ENCODE data around the gene CDHR4.

CDHR4 gene

DNA sequence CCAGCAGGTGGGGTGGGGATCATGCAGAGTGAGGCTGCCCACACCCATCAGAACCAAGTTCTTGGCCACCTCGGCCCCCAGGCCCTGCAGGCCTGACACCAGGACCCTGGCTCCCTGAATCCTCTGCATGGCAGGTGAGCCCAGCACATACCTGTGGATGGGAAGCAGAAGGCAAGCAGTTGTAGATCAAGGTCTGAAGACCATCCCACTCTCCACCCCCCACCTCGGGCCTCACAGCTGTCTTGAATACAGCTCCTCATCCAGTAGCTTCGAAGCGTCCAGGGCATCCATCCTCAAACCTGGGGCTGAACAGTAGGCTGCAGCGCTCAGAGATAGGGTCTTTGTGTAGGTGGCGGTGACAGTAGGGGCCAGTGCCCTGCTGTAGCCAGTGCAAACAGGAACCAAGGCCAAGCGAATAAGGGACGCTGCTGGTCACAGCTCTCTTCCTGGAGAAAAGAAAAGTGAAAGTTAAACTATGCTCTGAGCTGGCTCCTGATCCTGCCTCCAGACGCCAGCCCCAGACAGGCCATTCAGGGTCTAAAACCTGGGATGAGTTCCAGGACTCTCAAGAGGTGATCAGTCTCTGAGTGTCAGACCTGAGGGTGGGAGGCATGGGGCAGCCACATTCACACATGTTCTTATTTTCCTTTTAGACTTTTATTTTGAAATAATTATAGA is 14.0 kb upstream of the CDHR4 start, which contains the start of gene UBA7:
Gene UBA7 (minus strand): TSS at position 457 of the 678 bp plus-strand sequence. CDS start 166 bp downstream, at position 291.
- intact Hi-C loops (cut with DNase I; ENCODE audit: low total_unique reads): loop anchor here (10.0 kb wide), 2 partner anchors 109 to 111 kb away; partner anchors contain the start of gene MON1A
- no peaks in the 10 kb centered on the region for H3K9me3 ChIP-seq
- peak within 1 kb of the TSS; percentile 47 to 61 for H3K4me3 ChIP-seq
- peaks cover 0 to 31% (median 20%) of the 10 kb centered on the region in 4 donors for H3K4me1 ChIP-seq
- peak; percentile 48 to 75 for DNase-seq
- TF ChIP-seq CTCF (IDR thresholded peaks at IDR 0.05): no peak
- peaks cover 8 to 40% (median 29%) of the 10 kb centered on the region in 3 donors for H3K36me3 ChIP-seq
- no peaks in the 10 kb centered on the region for H3K27me3 ChIP-seq
- H3K27ac ChIP-seq: peak within 1 kb of the TSS; percentile 57 to 77

DNA sequence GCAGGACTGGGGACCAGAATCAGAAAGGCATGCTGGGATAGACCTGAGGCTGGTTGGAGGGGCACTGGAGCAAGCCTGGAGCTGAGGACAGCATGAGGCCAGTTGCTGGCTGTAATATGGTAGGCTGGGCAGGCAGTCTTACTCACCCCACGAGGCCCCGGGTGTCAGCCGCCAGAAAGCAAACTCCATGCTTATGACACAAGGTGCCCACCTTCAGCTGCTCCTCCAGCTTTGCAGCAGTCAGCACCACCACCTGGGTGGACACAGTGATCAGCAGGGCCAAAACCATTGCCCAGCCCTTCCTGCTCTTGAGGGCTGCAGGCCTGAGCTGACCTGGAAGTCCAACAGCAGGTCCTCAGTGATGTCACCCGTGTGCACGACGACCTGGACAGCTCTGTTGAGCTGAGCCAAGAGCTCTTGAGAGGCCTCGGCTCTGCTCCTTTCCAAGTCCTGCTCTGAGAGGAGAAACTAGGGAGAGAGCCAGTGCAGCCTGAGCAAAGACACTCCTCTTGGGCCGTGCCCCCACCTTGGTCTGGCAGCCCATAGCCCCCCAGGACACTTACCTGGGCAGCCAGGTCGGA is 13.3 kb upstream of the CDHR4 start:
- Histone ChIP-seq H3K27me3 (no peaks in the 10 kb centered on the region), H3K9me3 (no peaks in the 10 kb centered on the region), H3K27ac (peak overlapping the region; percentile 57 to 77), H3K36me3 (peaks cover 8 to 46% (median 29%) of the 10 kb centered on the region in 3 donors), H3K4me3 (peak overlapping the region; percentile 47 to 61), H3K4me1 (peaks cover 0 to 31% (median 20%) of the 10 kb centered on the region in 4 donors)
- no peak for DNase-seq
- TF ChIP-seq CTCF (IDR thresholded peaks at IDR 0.05): no peak
- intact Hi-C loops (cut with DNase I; ENCODE audit: low total_unique reads): loop anchor here (10.0 kb wide), 2 partner anchors 108 to 112 kb away; partner anchors contain the start of gene MON1A

- DNase-seq: no peak
- intact Hi-C loops (cut with DNase I; ENCODE audit: low total_unique reads): no loop called here
- peaks cover 8 to 50% (median 29%) of the 10 kb centered on the region in 3 donors for H3K36me3 ChIP-seq
These were observed 7.9 kb upstream of the CDHR4 start for GRCh38 chr3:49807431-49808114.

GRCh38 chr3:49806850-49807249 is 7.2 kb upstream of the CDHR4 start:
- DNase-seq: no peak
- intact Hi-C loops (cut with DNase I; ENCODE audit: low total_unique reads): no loop called here
- H3K4me3 ChIP-seq: no peak overlapping the region
- peaks cover 8 to 42% (median 28%) of the 10 kb centered on the region in 3 donors for H3K36me3 ChIP-seq
- no peak for TF ChIP-seq CTCF (IDR thresholded peaks at IDR 0.05)
- peaks cover 22 to 49% (median 34%) of the 10 kb centered on the region in 4 donors for H3K4me1 ChIP-seq
- H3K27me3 ChIP-seq: no peaks in the 10 kb centered on the region
- H3K27ac ChIP-seq: peak overlapping the region; percentile 87 to 98
- no peaks in the 10 kb centered on the region for H3K9me3 ChIP-seq

More at GRCh38 chr3:49807431-49808114, 7.9 kb upstream of the CDHR4 start:
- H3K27me3 ChIP-seq: no peaks in the 10 kb centered on the region
- TF ChIP-seq CTCF (IDR thresholded peaks at IDR 0.05): no peak
- H3K4me1 ChIP-seq: peaks cover 22 to 56% (median 39%) of the 10 kb centered on the region in 4 donors
- H3K9me3 ChIP-seq: no peaks in the 10 kb centered on the region
- peak overlapping the region; percentile 87 to 98 for H3K27ac ChIP-seq
- no peak overlapping the region for H3K4me3 ChIP-seq

DNA sequence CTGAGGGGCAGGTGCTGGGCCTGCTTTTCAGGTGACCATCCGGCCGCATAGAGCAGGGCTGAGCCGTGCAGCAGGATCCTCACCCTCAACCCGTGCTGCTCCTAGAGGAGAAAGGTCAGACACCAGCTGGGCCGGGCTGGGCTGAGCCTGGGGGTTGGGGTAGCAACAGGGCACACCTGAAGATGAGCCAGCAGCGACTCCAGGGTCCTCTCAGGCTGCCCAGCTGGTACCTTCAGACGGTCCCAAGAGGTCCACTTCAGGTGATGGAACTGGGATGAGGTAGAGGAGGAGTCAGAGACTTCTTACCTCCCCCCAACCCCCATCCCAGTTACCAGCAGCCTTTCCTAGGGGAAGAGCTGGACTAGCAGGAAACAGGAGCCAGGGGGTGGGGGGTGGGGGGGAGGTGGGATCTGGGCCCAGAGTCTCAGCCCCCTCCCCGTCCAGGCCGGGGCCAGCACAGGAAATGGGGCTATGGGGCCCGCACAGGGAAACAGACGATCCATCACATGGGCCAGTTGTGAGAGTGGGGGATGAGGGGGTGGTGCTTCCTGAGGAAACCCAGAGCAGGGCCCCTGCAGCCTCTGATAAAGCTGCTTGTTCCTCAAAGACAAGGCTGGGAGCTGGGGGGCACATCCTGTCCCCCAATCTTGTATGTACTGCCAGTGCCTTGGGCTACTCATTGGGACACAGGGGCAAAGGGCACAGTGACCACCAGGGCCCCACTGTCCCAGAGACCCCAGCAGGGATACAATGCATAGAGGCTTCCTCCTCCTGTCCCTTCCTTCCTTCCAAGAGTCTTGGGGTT is 6.4 kb upstream of the CDHR4 start:
- TF ChIP-seq CTCF (IDR thresholded peaks at IDR 0.05): no peak
- peak overlapping the region; percentile 87 to 98 for H3K27ac ChIP-seq
- H3K4me1 ChIP-seq: peaks cover 22 to 46% (median 32%) of the 10 kb centered on the region in 4 donors
- no peaks in the 10 kb centered on the region for H3K27me3 ChIP-seq
- DNase-seq: no peak
- intact Hi-C loops (cut with DNase I; ENCODE audit: low total_unique reads): no loop called here
- H3K9me3 ChIP-seq: no peaks in the 10 kb centered on the region
- H3K4me3 ChIP-seq: peak overlapping the region in 1 of 2 donors; percentile 92
- peaks cover 8 to 35% (median 21%) of the 10 kb centered on the region in 3 donors for H3K36me3 ChIP-seq

All from tibial artery (tissue), 4 donors.